Endodermal cell (in vitro differentiated cells): ENCODE results near the gene NRK. TPM values are rescaled to one million over a fixed set of nuclear protein-coding genes. Genes with fewer than 3 reads are reported as not detected.
A peak's percentile ranks its signal among the peaks of the same experiment; 100 is the strongest.

ENCODE experiments used
- DNase-seq: peaks from one replicate; pipeline ENCODE4 v3.0.0-alpha.2; 2017
- H3K27ac ChIP-seq: 2 replicates; pipeline ENCODE4 v1.5.1; 2013; ENCODE audit warnings: mild to moderate bottlenecking, low read depth, low read length, moderate library complexity
- H3K27me3 ChIP-seq: 2 replicates; pipeline ENCODE4 v1.6.1; 2013; ENCODE audit warnings: mild to moderate bottlenecking, low read length, moderate library complexity; ENCODE audit not compliant: insufficient read depth, control insufficient read depth, poor library complexity, severe bottlenecking
- H3K36me3 ChIP-seq: 2 replicates; pipeline ENCODE4 v1.7.0; 2013; ENCODE audit warnings: mild to moderate bottlenecking, low read length, moderate library complexity; ENCODE audit not compliant: control insufficient read depth, insufficient read depth
- H3K4me1 ChIP-seq: one replicate; pipeline ENCODE4 v1.7.0; 2013; ENCODE audit warnings: low read length; ENCODE audit not compliant: control insufficient read depth, insufficient read depth
- H3K4me3 ChIP-seq: 2 replicates; pipeline ENCODE4 v1.5.1; 2013; ENCODE audit warnings: mild to moderate bottlenecking, low read length, moderate library complexity
- H3K9ac ChIP-seq: 2 replicates; pipeline ENCODE4 v1.6.1; 2013; ENCODE audit warnings: mild to moderate bottlenecking, low read length, moderate library complexity; ENCODE audit not compliant: poor library complexity, severe bottlenecking; ENCODE audit errors: extremely low read depth
- H3K9me3 ChIP-seq: 2 replicates; pipeline ENCODE4 v1.6.1; 2013; ENCODE audit warnings: mild to moderate bottlenecking, low read length, moderate library complexity; ENCODE audit not compliant: control insufficient read depth
- H3K27ac Mint-ChIP-seq: 2 replicates; pipeline ENCODE4 v1.8.0; 2020; ENCODE audit warnings: mixed read lengths
- H3K27me3 Mint-ChIP-seq: 2 replicates; pipeline ENCODE4 v1.8.0; 2021; ENCODE audit warnings: mild to moderate bottlenecking, mixed read lengths; ENCODE audit not compliant: insufficient read depth
- H3K36me3 Mint-ChIP-seq: 2 replicates; pipeline ENCODE4 v1.8.0; 2020; ENCODE audit warnings: low read depth, mixed read lengths
- H3K4me1 Mint-ChIP-seq: 2 replicates; pipeline ENCODE4 v1.8.0; 2020; ENCODE audit warnings: mixed read lengths
- H3K4me3 Mint-ChIP-seq: 2 replicates; pipeline ENCODE4 v1.8.0; 2020; ENCODE audit warnings: mild to moderate bottlenecking, moderate library complexity, mixed read lengths
- H3K9me3 Mint-ChIP-seq: 2 replicates; pipeline ENCODE4 v1.8.0; 2020; ENCODE audit warnings: mild to moderate bottlenecking, mixed read lengths
- WGBS, 2 experiments: methylation state at CpG; one replicate each; pipeline versions ENCODE4 v1.1.5 to v1.1.7; 2013; ENCODE audit warnings: missing lambda C conversion rate in 2 of 2, mixed read lengths in 1 of 2; ENCODE audit not compliant: insufficient coverage in 1 of 2, insufficient read length in 1 of 2; 5-methylcytosine and 5-hydroxymethylcytosine counted together
- total RNA-seq, 2 donors: library from RNA; stranded (reverse); fragmentation: NEBNext Ultra II Directional in 1 of 2; extraction: Animal tissue kit (Norgen Biotek cat#: 25700) in 1 of 2; gene quantifications; 2 replicates in 1 of 2; 3 replicates in 1 of 2; pipeline ENCODE4 v1.2.1, GENCODE V29; 2021
- TF ChIP-seq, protein P1 (sequence below): fragments of 200-600 bp; sonication (generic); conservative IDR thresholded peaks from 2 replicates; pipeline ENCODE4 v1.5.0; 2021; ENCODE audit warnings: antibody characterized with exemption, mild to moderate bottlenecking

Gene NRK
- total RNA-seq, 2 donors from 2014 or later = 0.51 to 1.5 TPM

DNA sequence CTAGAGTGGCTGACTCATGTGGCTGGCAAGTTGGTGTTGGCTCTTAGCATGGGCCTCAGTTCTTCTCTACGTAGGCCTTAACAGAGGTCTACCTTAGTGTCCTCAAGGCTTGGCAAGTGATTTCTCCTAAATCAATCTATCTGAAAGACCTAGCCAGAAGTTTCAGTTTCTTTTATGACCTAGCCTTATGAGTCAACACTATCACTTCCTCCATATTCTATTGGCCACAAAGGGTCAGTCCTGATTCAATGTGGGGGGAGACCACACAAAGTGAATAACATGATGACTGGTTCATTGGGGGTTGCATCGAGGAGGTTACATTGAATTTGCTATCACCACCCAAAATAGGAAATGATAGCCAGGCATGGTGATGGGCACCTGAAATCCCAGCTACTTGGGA lies 5.8 kb upstream of the NRK start:
- Mint-ChIP-seq H3K27me3 (peaks cover 14% of the 10 kb centered on the region), H3K4me1 (peaks cover 2% of the 10 kb centered on the region), H3K36me3 (no peaks in the 10 kb centered on the region), H3K9me3 (peaks cover 50% of the 10 kb centered on the region), H3K4me3 (no peak overlapping the region), H3K27ac (no peak overlapping the region)
- 75 to 86% methylated on average over 1 to 2 of the region's 2 CpGs for WGBS, 2 experiments
- H3K9ac ChIP-seq = no peak overlapping the region
- TF ChIP-seq, protein P1, sequence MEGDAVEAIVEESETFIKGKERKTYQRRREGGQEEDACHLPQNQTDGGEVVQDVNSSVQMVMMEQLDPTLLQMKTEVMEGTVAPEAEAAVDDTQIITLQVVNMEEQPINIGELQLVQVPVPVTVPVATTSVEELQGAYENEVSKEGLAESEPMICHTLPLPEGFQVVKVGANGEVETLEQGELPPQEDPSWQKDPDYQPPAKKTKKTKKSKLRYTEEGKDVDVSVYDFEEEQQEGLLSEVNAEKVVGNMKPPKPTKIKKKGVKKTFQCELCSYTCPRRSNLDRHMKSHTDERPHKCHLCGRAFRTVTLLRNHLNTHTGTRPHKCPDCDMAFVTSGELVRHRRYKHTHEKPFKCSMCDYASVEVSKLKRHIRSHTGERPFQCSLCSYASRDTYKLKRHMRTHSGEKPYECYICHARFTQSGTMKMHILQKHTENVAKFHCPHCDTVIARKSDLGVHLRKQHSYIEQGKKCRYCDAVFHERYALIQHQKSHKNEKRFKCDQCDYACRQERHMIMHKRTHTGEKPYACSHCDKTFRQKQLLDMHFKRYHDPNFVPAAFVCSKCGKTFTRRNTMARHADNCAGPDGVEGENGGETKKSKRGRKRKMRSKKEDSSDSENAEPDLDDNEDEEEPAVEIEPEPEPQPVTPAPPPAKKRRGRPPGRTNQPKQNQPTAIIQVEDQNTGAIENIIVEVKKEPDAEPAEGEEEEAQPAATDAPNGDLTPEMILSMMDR = no peak
- H3K27ac ChIP-seq = no peak overlapping the region
- H3K27me3 ChIP-seq = peaks cover 22% of the 10 kb centered on the region
- H3K9me3 ChIP-seq = no peaks in the 10 kb centered on the region
- no peaks in the 10 kb centered on the region for H3K36me3 ChIP-seq
- H3K4me1 ChIP-seq = no peaks in the 10 kb centered on the region
- H3K4me3 ChIP-seq = no peak overlapping the region
- no peak for DNase-seq

DNA sequence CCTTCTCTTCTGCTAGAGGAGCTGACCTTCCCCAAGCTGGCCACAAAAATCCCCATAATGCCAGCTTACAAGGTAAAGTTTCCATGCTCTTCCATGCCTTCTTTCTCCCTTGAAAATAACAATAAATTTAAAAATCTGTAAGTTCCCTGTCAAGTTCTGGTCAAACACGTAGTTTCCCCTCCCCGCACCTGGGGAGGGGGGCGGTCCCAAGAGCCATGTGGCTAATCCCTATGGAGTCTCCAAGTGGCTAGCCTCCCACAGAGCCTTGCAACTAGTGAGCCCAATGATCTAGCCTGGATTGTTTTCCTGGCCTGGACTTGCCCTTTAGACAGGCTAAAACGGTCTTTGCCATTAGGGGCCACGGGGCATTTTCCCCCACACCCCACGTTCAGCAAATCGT lies 2.1 kb upstream of the NRK start:
- H3K9me3 ChIP-seq = no peaks in the 10 kb centered on the region
- Mint-ChIP-seq H3K27me3 (peaks cover 43% of the 10 kb centered on the region), H3K27ac (no peak overlapping the region), H3K4me1 (peaks cover 2% of the 10 kb centered on the region), H3K9me3 (peaks cover 56% of the 10 kb centered on the region), H3K36me3 (no peaks in the 10 kb centered on the region), H3K4me3 (no peak overlapping the region)
- no peak overlapping the region for H3K9ac ChIP-seq
- H3K4me3 ChIP-seq = no peak overlapping the region
- H3K36me3 ChIP-seq = no peaks in the 10 kb centered on the region
- no peak overlapping the region for H3K27ac ChIP-seq
- peaks cover 55% of the 10 kb centered on the region for H3K27me3 ChIP-seq
- 25% methylated on average over 5 of the region's 7 CpGs; no CpG with 5 or more reads in 1 of the 2 experiments for WGBS, 2 experiments
- TF ChIP-seq, protein P1 = no peak
- DNase-seq = peak; percentile 55
- no peaks in the 10 kb centered on the region for H3K4me1 ChIP-seq

DNA sequence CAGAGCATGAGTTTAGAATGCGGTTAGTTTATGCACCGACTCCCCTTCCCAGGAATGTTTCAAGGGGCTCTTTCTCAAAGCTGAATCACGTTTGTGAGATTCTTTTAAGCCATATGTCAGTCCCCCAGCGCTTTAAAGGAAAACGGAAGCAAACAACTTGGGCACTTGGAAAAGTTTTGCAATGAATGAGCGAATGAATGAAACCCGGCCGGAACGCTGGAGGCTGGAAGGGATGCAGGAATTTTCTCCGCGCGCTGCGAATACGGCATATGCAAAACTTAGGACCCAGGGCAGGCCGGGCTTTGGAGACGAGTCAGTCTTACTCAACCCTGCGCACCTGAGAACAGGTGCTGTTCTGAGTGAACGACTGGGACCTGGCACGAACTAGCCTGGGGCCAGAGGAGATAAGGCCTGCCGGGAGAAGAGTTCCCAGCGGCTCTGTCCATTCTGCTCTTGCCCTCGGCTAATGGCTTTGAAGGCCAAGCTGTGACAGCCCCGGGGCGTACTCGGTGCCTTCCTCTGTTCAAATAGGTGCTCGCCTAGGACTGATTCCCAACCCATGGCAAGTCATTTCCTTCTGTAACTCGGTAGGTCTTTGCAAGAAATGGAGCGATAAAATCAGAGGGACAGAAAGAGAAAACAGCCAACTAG lies 743 bp upstream of the NRK start:
- no peak overlapping the region for H3K27ac ChIP-seq
- H3K36me3 ChIP-seq = no peaks in the 10 kb centered on the region
- H3K4me1 Mint-ChIP-seq = peaks cover 2% of the 10 kb centered on the region
- H3K27ac Mint-ChIP-seq = no peak overlapping the region
- peaks cover 51% of the 10 kb centered on the region for H3K9me3 Mint-ChIP-seq
- peak overlapping the region; percentile 65 for H3K4me3 ChIP-seq
- H3K9me3 ChIP-seq = no peaks in the 10 kb centered on the region
- H3K36me3 Mint-ChIP-seq = no peaks in the 10 kb centered on the region
- peaks cover 55% of the 10 kb centered on the region for H3K27me3 ChIP-seq
- WGBS, 2 experiments = 3 to 4% methylated on average over 5 to 28 of the region's 28 CpGs
- TF ChIP-seq, protein P1 = no peak
- no peak overlapping the region for H3K9ac ChIP-seq
- peak overlapping the region; percentile 57 for H3K4me3 Mint-ChIP-seq
- DNase-seq = peak; percentile 79
- peaks cover 43% of the 10 kb centered on the region for H3K27me3 Mint-ChIP-seq
- no peaks in the 10 kb centered on the region for H3K4me1 ChIP-seq
